Gastroesophageal sphincter (tissue), 4 donors: ENCODE data around the gene ACTL7A. TPM values are rescaled to one million over a fixed set of nuclear protein-coding genes. Genes with fewer than 3 reads are reported as not detected.
"Not testable (repeated sequence)": the region's sequence is repeated elsewhere in the genome, so short reads cannot be mapped to it uniquely, and the experiment has no call there.

Experiments
- ATAC-seq: fragments of 150-250 bp; one replicate; pipeline ENCODE4 v1.9.1; 2016; ENCODE audit warnings: mild to moderate bottlenecking, moderate library complexity
- H3K27ac ChIP-seq, 4 donors: fragments of 200-600 bp; sonication (generic) in 3 of 4; 1 replicate in 3 of 4; 2 replicates in 1 of 4; pipeline ENCODE4 v1.5.1; 2016 to 2019
- H3K27me3 ChIP-seq: fragments of 200-600 bp; sonication (generic); one replicate; pipeline ENCODE4 v1.5.1; 2019
- H3K36me3 ChIP-seq, 2 donors: fragments of 200-600 bp; sonication (generic); one replicate each; pipeline ENCODE4 v1.5.1; 2019; ENCODE audit warnings: control low read depth in 1 of 2
- H3K4me1 ChIP-seq, 3 donors: fragments of 200-600 bp; sonication (generic); 1 replicate in 2 of 3; 2 replicates in 1 of 3; pipeline ENCODE4 v1.5.1; 2016 to 2019; ENCODE audit warnings: control low read depth in 2 of 3
- H3K4me3 ChIP-seq, 2 donors: fragments of 200-600 bp; sonication (generic); one replicate each; pipeline ENCODE4 v1.5.1; 2019; ENCODE audit warnings: mild to moderate bottlenecking in 1 of 2, moderate library complexity in 1 of 2
- H3K9me3 ChIP-seq, 3 donors: fragments of 200-600 bp; sonication (generic); one replicate each; pipeline ENCODE4 v1.5.1; 2017 to 2019; ENCODE audit warnings: control low read depth in 2 of 3
- CTCF ChIP-seq, 4 experiments: fragments of 200-600 bp in 2 of 4; fragments of 450-650 bp in 2 of 4; sonication (generic) in 1 of 4; IDR thresholded peaks; one replicate each; pipeline ENCODE4 v1.5.1; 2017 to 2019; ENCODE audit warnings: antibody characterized with exemption in 4 of 4, mild to moderate bottlenecking in 2 of 4, moderate library complexity in 2 of 4
- EP300 ChIP-seq: sonication (generic); formaldehyde crosslinking; IDR thresholded peaks from one replicate; pipeline ENCODE4 v1.6.1; 2017; ENCODE audit warnings: antibody characterized with exemption, mild to moderate bottlenecking
- POLR2A ChIP-seq, 2 donors: fragments of 450-650 bp; IDR thresholded peaks; one replicate each; pipeline ENCODE4 v1.6.1; 2017; ENCODE audit warnings: antibody characterized with exemption in 2 of 2, mild to moderate bottlenecking in 2 of 2, moderate library complexity in 1 of 2
- POLR2AphosphoS5 ChIP-seq: sonication (generic); formaldehyde crosslinking; IDR thresholded peaks from one replicate; pipeline ENCODE4 v1.6.1; 2017; ENCODE audit warnings: antibody characterized with exemption
- WGBS, 2 donors: methylation state at CpG; one replicate each; pipeline ENCODE4 v1.1.5; 2018; ENCODE audit warnings: low coverage in 1 of 2; 5-methylcytosine and 5-hydroxymethylcytosine counted together
- total RNA-seq, 4 donors: library from RNA; depleted of rRNA; stranded (reverse); fragments of >200 nt; gene quantifications; one replicate each; pipeline ENCODE4 v1.1.0, GENCODE V29; 2016

The ACTL7A gene
- total RNA-seq, 4 donors from 2014 or later = not detected

- Histone ChIP-seq H3K4me1 (peaks cover 0 to 4% (median 0%) of the 10 kb centered on the region in 3 donors), H3K9me3 (no peaks in the 10 kb centered on the region), H3K27me3 (no peaks in the 10 kb centered on the region), H3K27ac (no peak overlapping the region), H3K36me3 (peaks cover 6 to 85% of the 10 kb centered on the region in 2 donors), H3K4me3 (no peak overlapping the region)
- no peak for ATAC-seq
- 97 to 100% methylated on average over 3 to 6 of the region's 6 CpGs for WGBS, 2 donors
- no peak for TF ChIP-seq CTCF (IDR thresholded peaks at IDR 0.05)
- no peak for TF ChIP-seq POLR2A (IDR thresholded peaks at IDR 0.05)
- no peak for TF ChIP-seq POLR2AphosphoS5
- no peak for TF ChIP-seq EP300
These were observed 20.2 kb downstream of the ACTL7A start for GRCh38 chr9:108882052-108882888.

GRCh38 chr9:108883085-108883484 lies 21.0 kb downstream of the ACTL7A start:
- Histone ChIP-seq H3K4me3 (no peak overlapping the region), H3K27ac (no peak overlapping the region), H3K4me1 (peaks cover 0 to 4% (median 0%) of the 10 kb centered on the region in 3 donors), H3K36me3 (peaks cover 6 to 85% of the 10 kb centered on the region in 2 donors), H3K27me3 (no peaks in the 10 kb centered on the region), H3K9me3 (no peaks in the 10 kb centered on the region)
- no peak for ATAC-seq
- 96 to 100% methylated on average over 1 to 3 of the region's 3 CpGs for WGBS, 2 donors
- TF ChIP-seq POLR2A (IDR thresholded peaks at IDR 0.05) (no peak), CTCF (IDR thresholded peaks at IDR 0.05) (no peak), POLR2AphosphoS5 (no peak), EP300 (no peak)

GRCh38 chr9:108884701-108885100 lies 22.6 kb downstream of the ACTL7A start:
- Histone ChIP-seq H3K9me3 (no peaks in the 10 kb centered on the region), H3K27me3 (no peaks in the 10 kb centered on the region), H3K4me3 (no peak overlapping the region), H3K27ac (no peak overlapping the region), H3K36me3 (peaks cover 0 to 85% of the 10 kb centered on the region in 2 donors), H3K4me1 (peaks cover 0 to 4% (median 0%) of the 10 kb centered on the region in 3 donors)
- 91 to 94% methylated on average over 3 of the region's 3 CpGs for WGBS, 2 donors
- TF ChIP-seq POLR2A (IDR thresholded peaks at IDR 0.05) = no peak
- TF ChIP-seq POLR2AphosphoS5 = no peak
- no peak for ATAC-seq

- Histone ChIP-seq H3K27me3 (no peaks in the 10 kb centered on the region), H3K4me3 (no peak overlapping the region), H3K36me3 (peaks cover 0 to 85% of the 10 kb centered on the region in 2 donors), H3K9me3 (no peaks in the 10 kb centered on the region), H3K27ac (no peak overlapping the region), H3K4me1 (peaks cover 0 to 4% (median 0%) of the 10 kb centered on the region in 3 donors)
- TF ChIP-seq POLR2AphosphoS5 (no peak), POLR2A (IDR thresholded peaks at IDR 0.05) (no peak), EP300 (no peak), CTCF (IDR thresholded peaks at IDR 0.05) (no peak)
- ATAC-seq = no peak
- 20% methylated on average over 1 of the region's 1 CpG; no CpG with 5 or more reads in 1 of the 2 donors for WGBS, 2 donors
These were observed 23.7 kb downstream of the ACTL7A start for GRCh38 chr9:108885643-108886348.

- not testable (repeated sequence) for H3K27me3 ChIP-seq, H3K4me3 ChIP-seq, H3K27ac ChIP-seq, H3K9me3 ChIP-seq, ATAC-seq, H3K4me1 ChIP-seq
- 80 to 94% methylated on average over 2 to 3 of the region's 3 CpGs for WGBS, 2 donors
- H3K36me3 ChIP-seq = peaks cover 0 to 85% of the 10 kb centered on the region in 2 donors
These were observed 24.7 kb downstream of the ACTL7A start for GRCh38 chr9:108886594-108887271.
